ENCODE results near the gene ATCAY. TPM values are rescaled to one million over a fixed set of nuclear protein-coding genes. Genes with fewer than 3 reads are reported as not detected.
"Not testable (repeated sequence)": the region's sequence is repeated elsewhere in the genome, so short reads cannot be mapped to it uniquely, and the experiment has no call there.

Gene ATCAY
- total RNA-seq, 1 donor from 2014 or later, result not detected

GRCh38 chr19:3894959-3895358 is 14.5 kb downstream of the ATCAY start:
- DNase-seq (ENCODE audit: low spot score); ATAC-seq; intact Hi-C loops (cut with DNase I): not testable (repeated sequence)

- intact Hi-C loops (cut with DNase I), result no loop called here
- ATAC-seq (no peak), DNase-seq (ENCODE audit: low spot score) (no peak)
These were observed 15.3 kb downstream of the ATCAY start for GRCh38 chr19:3895788-3896187.

- intact Hi-C loops (cut with DNase I), result no loop called here
- ATAC-seq, result no peak
- no peak for DNase-seq (ENCODE audit: low spot score)
These were observed 17.5 kb downstream of the ATCAY start for GRCh38 chr19:3897936-3898335.

DNA sequence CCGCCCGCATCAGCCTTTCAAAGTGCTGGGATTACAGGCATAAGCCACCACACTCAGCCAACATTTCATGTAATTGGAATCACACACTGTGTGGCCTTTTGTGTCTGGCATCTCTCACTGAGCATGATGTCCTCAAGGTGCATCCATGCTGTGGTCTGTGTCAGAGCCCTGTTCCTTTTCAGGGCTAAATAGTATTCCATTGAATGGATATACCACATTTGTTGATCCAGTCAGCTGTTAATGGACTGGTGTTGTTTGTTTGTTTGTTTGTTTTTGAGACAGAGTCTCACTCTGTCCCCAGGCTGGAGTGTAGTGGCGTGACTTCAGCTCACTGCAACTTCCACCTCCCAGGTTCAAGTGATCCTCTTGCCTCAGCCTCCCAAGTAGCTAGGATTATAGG is 17.9 kb downstream of the ATCAY start:
- DNase-seq (ENCODE audit: low spot score), result no peak
- intact Hi-C loops (cut with DNase I), result no loop called here
- ATAC-seq, result no peak

- ATAC-seq (peak; percentile 82), DNase-seq (ENCODE audit: low spot score) (no peak)
- intact Hi-C loops (cut with DNase I), result no loop called here
These were observed 19.2 kb downstream of the ATCAY start for GRCh38 chr19:3899531-3900294.

- ATAC-seq (no peak), DNase-seq (ENCODE audit: low spot score) (no peak)
- intact Hi-C loops (cut with DNase I), result no loop called here
These were observed 22.0 kb downstream of the ATCAY start for GRCh38 chr19:3902317-3902973.

GRCh38 chr19:3904233-3904632 is 23.7 kb downstream of the ATCAY start:
- intact Hi-C loops (cut with DNase I), result no loop called here
- DNase-seq (ENCODE audit: low spot score), result no peak
- no peak for ATAC-seq

GRCh38 chr19:3907626-3908265 is 27.3 kb downstream of the ATCAY start:
- ATAC-seq (no peak), DNase-seq (ENCODE audit: low spot score) (no peak)
- intact Hi-C loops (cut with DNase I), result no loop called here

DNA sequence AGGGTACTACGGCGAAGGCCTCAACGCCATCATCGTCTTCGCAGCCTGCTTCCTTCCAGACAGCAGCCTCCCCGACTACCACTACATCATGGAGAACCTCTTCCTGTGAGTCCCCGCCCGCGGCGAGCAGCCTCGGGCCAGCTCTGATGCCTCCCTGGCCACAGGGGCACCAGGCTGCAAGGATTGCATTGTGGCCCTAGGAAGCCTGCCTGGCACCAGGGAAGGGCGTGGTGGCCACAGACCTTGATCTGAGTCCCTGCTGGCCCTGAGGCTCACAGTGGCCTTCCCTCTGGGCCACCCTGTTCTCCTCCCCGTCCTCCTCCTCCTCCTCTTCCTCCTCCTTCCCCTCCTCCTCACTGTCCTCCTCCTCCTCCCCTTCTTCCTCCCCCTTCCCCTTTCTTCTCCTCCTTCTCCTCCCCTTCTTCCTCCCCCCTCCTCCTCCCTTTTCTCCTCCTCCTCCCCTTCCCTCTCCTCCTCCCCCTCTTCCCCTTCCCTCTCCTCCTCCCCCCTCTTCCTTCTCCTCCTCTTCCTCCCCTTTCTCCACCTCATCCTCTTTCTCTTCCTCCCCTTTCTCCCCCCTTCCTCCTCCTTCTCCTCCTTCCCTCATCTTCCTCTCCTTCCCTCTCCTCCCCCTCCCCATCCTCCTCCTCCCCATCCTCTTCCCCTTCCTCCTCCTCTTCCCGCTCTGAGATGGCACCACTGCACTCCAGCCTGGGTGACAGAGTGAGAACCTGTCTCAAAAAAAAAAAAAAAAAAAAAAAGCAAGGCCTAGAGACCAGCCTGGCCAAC is 28.0 kb downstream of the ATCAY start:
- intact Hi-C loops (cut with DNase I), result no loop called here
- DNase-seq (ENCODE audit: low spot score), result no peak
- no peak for ATAC-seq

DNA sequence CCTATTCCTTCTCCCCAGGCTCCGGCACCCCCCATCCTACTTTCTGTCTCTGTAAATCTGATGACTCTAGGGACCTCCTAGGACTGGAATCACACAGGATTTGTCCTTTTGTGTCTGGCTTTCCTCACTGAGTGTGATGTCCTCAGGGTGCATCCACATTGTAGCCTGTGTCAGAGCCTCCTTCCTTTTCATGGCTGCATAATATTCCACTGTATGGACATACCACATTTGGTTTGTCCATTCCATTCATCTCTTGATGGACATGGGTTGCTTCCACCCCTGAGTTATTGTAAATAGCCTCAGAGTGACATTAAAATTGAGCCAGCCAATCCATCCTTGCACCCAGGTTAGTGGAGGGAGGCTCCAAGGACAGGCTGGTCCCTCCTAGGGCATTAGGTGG is 29.6 kb downstream of the ATCAY start:
- DNase-seq (ENCODE audit: low spot score) (no peak), ATAC-seq (no peak)
- intact Hi-C loops (cut with DNase I), result no loop called here

DNA sequence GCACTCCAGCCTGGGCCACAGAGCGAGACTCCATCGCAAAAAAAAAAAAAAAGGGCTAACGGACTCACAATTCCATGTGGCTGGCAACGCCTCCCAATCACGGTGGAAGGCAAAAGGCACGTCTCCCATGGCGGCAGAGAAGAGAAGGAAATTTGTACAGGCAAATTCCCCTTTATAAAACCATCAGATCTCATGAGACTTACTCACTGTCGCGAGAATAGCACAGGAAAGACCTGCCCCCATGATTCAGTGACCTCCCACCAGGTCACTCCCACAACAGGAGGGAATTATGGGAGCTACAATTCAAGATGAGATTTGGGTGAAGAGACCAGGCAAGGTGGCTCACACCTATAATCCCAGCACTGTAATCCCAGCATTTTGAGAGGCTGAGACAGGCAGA is 33.7 kb downstream of the ATCAY start:
- DNase-seq (ENCODE audit: low spot score) (no peak), ATAC-seq (no peak)
- intact Hi-C loops (cut with DNase I), result no loop called here

GRCh38 chr19:3916033-3916432 is 35.5 kb downstream of the ATCAY start:
- DNase-seq (ENCODE audit: low spot score) (no peak), ATAC-seq (no peak)
- intact Hi-C loops (cut with DNase I), result no loop called here

DNA sequence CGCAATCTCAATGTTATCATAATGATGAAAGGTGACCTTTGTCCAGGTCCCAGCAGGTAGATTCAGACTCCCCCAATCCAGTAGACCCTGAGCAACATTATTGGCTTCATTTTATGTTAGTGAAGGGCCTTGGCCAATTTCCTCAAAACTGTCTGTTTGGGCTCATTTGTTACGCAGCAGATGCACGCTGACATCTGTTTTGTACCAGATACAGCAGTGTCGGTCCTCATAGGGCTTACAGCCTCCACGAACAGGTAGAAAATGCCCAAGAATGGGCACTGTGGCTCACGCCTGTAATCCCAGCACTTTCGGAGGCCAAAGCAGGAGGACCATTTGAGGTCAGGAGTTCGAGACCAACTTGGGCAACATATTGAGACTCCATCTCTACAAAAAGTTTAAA is 39.3 kb downstream of the ATCAY start:
- no peak for DNase-seq (ENCODE audit: low spot score)
- no peak for ATAC-seq
- intact Hi-C loops (cut with DNase I), result no loop called here

GRCh38 chr19:3923096-3923758 is 42.7 kb downstream of the ATCAY start:
- ATAC-seq (no peak), DNase-seq (ENCODE audit: low spot score) (no peak)
- intact Hi-C loops (cut with DNase I), result no loop called here

DNA sequence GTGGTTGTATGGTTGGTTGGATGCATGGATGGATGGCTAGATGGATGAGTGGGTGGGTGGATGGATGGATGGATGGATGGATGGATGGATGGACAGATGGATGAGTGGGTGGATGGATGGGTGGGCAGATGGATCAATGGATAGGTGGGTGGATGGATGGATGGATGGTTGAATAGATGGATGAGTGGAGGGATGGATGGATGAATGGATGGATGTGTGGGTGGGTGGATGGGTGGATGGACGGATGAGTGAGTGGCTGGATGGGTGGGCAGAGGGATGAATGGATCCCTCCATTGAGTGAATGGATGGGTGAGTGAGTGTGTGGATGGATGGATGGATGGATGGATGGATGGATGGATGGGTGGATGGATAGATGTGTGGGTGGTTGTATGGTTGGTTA is 43.4 kb downstream of the ATCAY start:
- intact Hi-C loops (cut with DNase I), result no loop called here
- no peak for DNase-seq (ENCODE audit: low spot score)
- ATAC-seq, result no peak

- intact Hi-C loops (cut with DNase I), result no loop called here
- ATAC-seq (no peak), DNase-seq (ENCODE audit: low spot score) (no peak)
These were observed 50.6 kb downstream of the ATCAY start for GRCh38 chr19:3931041-3931440.

DNA sequence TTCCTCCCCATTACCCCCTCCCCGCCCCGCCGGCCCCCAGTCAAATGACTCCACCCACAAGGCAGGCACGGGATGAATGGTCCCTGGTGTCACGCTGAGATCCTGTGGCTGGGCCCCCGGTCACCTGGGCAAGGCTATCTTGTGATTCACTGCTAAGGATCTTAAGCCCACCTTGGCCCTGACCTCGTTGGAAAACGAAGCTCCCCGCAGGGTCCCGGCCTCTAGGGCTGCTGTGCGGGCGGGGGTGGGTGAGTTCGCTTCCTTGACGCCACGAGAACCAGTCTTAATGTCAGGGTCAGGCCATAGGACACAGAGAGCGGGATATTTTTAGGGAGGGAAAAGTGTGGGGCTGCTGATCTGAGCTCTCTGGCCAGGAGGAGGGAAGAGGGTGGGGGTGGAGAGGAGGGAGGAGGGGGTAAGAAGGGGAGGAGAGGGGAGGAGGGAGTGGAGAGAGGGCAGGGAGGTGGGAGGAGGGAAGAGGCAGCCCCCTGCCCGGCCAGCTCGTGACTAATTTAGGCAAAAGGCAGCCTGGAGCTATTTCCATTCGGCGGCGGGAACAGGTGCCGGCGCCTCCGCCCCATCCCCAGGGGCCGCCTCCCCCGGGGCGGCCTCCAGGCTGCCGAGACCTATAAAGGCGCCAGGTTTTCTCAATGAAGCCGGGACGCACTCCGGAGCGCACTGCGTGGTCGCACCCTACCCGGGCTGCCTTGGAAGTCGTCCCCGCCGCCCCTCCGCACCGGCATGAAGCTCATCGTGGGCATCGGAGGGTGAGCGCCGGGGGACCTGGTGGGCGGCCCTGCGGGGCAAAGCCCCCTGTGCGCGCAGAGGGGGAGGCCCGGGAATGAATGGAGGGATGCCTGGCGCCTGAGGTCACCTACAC is 52.7 kb downstream of the ATCAY start, which contains the start of gene NMRK2:
Gene NMRK2 (plus strand): TSS at position 139 of the 880 bp plus-strand sequence. CDS start 603 bp downstream, at position 742.
- intact Hi-C loops (cut with DNase I), result no loop called here
- no peak for ATAC-seq
- no peak for DNase-seq (ENCODE audit: low spot score)

Measured in sciatic nerve (tissue), 2 donors.